Measurements from ENCODE around the gene PRDM16.

PRDM16 gene

GRCh38 chr1:3352299-3352951 lies 283.4 kb downstream of the PRDM16 start (continued):
- no peak for TF ChIP-seq ZNF513 (tag by site-specific recombination; IDR thresholded peaks at IDR 0.05)
- TF ChIP-seq ZSCAN30 (tag by site-specific recombination; IDR thresholded peaks at IDR 0.05): peak; percentile 54
- no peak for TF ChIP-seq ZNF146 (tag by site-specific recombination; IDR thresholded peaks at IDR 0.05)
- TF ChIP-seq ZNF423 (tag by site-specific recombination; IDR thresholded peaks at IDR 0.05): peak; percentile 94
- no peak for TF ChIP-seq ZNF169 (tag by site-specific recombination; IDR thresholded peaks at IDR 0.05)
- TF ChIP-seq ZNF121 (tag by site-specific recombination; IDR thresholded peaks at IDR 0.05): peak; percentile 77
- TF ChIP-seq ZNF2 (tag by site-specific recombination; IDR thresholded peaks at IDR 0.05): peak; percentile 68; the same call in 1 of the 2 replicates
- TF ChIP-seq, protein P1, sequence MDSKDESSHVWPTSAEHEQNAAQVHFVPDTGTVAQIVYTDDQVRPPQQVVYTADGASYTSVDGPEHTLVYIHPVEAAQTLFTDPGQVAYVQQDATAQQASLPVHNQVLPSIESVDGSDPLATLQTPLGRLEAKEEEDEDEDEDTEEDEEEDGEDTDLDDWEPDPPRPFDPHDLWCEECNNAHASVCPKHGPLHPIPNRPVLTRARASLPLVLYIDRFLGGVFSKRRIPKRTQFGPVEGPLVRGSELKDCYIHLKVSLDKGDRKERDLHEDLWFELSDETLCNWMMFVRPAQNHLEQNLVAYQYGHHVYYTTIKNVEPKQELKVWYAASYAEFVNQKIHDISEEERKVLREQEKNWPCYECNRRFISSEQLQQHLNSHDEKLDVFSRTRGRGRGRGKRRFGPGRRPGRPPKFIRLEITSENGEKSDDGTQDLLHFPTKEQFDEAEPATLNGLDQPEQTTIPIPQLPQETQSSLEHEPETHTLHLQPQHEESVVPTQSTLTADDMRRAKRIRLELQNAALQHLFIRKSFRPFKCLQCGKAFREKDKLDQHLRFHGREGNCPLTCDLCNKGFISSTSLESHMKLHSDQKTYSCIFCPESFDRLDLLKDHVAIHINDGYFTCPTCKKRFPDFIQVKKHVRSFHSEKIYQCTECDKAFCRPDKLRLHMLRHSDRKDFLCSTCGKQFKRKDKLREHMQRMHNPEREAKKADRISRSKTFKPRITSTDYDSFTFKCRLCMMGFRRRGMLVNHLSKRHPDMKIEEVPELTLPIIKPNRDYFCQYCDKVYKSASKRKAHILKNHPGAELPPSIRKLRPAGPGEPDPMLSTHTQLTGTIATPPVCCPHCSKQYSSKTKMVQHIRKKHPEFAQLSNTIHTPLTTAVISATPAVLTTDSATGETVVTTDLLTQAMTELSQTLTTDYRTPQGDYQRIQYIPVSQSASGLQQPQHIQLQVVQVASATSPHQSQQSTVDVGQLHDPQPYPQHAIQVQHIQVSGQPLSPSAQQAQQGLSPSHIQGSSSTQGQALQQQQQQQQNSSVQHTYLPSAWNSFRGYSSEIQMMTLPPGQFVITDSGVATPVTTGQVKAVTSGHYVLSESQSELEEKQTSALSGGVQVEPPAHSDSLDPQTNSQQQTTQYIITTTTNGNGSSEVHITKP (tag by site-specific recombination; IDR thresholded peaks at IDR 0.05): peak; percentile 88
- TF ChIP-seq, protein P2, sequence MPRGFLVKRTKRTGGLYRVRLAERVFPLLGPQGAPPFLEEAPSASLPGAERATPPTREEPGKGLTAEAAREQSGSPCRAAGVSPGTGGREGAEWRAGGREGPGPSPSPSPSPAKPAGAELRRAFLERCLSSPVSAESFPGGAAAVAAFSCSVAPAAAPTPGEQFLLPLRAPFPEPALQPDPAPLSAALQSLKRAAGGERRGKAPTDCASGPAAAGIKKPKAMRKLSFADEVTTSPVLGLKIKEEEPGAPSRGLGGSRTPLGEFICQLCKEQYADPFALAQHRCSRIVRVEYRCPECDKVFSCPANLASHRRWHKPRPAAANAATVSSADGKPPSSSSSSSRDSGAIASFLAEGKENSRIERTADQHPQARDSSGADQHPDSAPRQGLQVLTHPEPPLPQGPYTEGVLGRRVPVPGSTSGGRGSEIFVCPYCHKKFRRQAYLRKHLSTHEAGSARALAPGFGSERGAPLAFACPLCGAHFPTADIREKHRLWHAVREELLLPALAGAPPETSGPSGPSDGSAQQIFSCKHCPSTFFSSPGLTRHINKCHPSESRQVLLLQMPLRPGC (tag by site-specific recombination; IDR thresholded peaks at IDR 0.05): peak; percentile 90
- TF ChIP-seq ZNF624 (tag by site-specific recombination; IDR thresholded peaks at IDR 0.05): no peak
- peak; percentile 89; the same call in 1 of the 2 replicates for TF ChIP-seq TCF7L2 (IDR thresholded peaks at IDR 0.05; ENCODE audit: borderline replicate concordance, low read depth, low read length)
- no peak for TF ChIP-seq BCL6B (tag by site-specific recombination; IDR thresholded peaks at IDR 0.05)
- TF ChIP-seq SP7 (tag by site-specific recombination; IDR thresholded peaks at IDR 0.05): peak; percentile 97
- TF ChIP-seq ZNF366 (tag by site-specific recombination; conservative IDR thresholded peaks at IDR 0.05): peak; percentile 50
- peak; percentile 44 for TF ChIP-seq WT1 (tag by site-specific recombination; IDR thresholded peaks at IDR 0.05)
- TF ChIP-seq ZNF621 (tag by site-specific recombination; IDR thresholded peaks at IDR 0.05): no peak
- TF ChIP-seq ZFP69B (tag by site-specific recombination; IDR thresholded peaks at IDR 0.05): peak; percentile 60
- TF ChIP-seq ZNF221 (tag by site-specific recombination; IDR thresholded peaks at IDR 0.05; ENCODE audit: borderline replicate concordance): no peak
- no peak for TF ChIP-seq ZBTB1 (tag by site-specific recombination; IDR thresholded peaks at IDR 0.05)
- TF ChIP-seq, protein P3, sequence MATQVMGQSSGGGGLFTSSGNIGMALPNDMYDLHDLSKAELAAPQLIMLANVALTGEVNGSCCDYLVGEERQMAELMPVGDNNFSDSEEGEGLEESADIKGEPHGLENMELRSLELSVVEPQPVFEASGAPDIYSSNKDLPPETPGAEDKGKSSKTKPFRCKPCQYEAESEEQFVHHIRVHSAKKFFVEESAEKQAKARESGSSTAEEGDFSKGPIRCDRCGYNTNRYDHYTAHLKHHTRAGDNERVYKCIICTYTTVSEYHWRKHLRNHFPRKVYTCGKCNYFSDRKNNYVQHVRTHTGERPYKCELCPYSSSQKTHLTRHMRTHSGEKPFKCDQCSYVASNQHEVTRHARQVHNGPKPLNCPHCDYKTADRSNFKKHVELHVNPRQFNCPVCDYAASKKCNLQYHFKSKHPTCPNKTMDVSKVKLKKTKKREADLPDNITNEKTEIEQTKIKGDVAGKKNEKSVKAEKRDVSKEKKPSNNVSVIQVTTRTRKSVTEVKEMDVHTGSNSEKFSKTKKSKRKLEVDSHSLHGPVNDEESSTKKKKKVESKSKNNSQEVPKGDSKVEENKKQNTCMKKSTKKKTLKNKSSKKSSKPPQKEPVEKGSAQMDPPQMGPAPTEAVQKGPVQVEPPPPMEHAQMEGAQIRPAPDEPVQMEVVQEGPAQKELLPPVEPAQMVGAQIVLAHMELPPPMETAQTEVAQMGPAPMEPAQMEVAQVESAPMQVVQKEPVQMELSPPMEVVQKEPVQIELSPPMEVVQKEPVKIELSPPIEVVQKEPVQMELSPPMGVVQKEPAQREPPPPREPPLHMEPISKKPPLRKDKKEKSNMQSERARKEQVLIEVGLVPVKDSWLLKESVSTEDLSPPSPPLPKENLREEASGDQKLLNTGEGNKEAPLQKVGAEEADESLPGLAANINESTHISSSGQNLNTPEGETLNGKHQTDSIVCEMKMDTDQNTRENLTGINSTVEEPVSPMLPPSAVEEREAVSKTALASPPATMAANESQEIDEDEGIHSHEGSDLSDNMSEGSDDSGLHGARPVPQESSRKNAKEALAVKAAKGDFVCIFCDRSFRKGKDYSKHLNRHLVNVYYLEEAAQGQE (tag by site-specific recombination; IDR thresholded peaks at IDR 0.05): no peak
- TF ChIP-seq, protein P4, sequence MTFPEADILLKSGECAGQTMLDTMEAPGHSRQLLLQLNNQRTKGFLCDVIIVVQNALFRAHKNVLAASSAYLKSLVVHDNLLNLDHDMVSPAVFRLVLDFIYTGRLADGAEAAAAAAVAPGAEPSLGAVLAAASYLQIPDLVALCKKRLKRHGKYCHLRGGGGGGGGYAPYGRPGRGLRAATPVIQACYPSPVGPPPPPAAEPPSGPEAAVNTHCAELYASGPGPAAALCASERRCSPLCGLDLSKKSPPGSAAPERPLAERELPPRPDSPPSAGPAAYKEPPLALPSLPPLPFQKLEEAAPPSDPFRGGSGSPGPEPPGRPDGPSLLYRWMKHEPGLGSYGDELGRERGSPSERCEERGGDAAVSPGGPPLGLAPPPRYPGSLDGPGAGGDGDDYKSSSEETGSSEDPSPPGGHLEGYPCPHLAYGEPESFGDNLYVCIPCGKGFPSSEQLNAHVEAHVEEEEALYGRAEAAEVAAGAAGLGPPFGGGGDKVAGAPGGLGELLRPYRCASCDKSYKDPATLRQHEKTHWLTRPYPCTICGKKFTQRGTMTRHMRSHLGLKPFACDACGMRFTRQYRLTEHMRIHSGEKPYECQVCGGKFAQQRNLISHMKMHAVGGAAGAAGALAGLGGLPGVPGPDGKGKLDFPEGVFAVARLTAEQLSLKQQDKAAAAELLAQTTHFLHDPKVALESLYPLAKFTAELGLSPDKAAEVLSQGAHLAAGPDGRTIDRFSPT (tag by site-specific recombination; IDR thresholded peaks at IDR 0.05): peak; percentile 31
- no peak for TF ChIP-seq ZNF830 (tag by site-specific recombination; IDR thresholded peaks at IDR 0.05; ENCODE audit: low read depth)
- TF ChIP-seq, protein P5, sequence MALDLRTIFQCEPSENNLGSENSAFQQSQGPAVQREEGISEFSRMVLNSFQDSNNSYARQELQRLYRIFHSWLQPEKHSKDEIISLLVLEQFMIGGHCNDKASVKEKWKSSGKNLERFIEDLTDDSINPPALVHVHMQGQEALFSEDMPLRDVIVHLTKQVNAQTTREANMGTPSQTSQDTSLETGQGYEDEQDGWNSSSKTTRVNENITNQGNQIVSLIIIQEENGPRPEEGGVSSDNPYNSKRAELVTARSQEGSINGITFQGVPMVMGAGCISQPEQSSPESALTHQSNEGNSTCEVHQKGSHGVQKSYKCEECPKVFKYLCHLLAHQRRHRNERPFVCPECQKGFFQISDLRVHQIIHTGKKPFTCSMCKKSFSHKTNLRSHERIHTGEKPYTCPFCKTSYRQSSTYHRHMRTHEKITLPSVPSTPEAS (tag by site-specific recombination; IDR thresholded peaks at IDR 0.05): no peak
